Stimulated activated CD8-positive, alpha-beta memory T cell treated with anti-CD3 and anti-CD28 coated beads, Interleukin-2, amount 100 ng/mL, for 48 hours (primary cell): ENCODE results near the gene MTARC2.
"Not testable (repeated sequence)": the region's sequence is repeated elsewhere in the genome, so short reads cannot be mapped to it uniquely, and the experiment has no call there.

Source experiments
- DNase-seq, 2 donors: peaks; one replicate each; pipeline ENCODE4 v3.0.0-alpha.2; 2020; ENCODE audit warnings: low read depth in 2 of 2

MTARC2 gene

DNA sequence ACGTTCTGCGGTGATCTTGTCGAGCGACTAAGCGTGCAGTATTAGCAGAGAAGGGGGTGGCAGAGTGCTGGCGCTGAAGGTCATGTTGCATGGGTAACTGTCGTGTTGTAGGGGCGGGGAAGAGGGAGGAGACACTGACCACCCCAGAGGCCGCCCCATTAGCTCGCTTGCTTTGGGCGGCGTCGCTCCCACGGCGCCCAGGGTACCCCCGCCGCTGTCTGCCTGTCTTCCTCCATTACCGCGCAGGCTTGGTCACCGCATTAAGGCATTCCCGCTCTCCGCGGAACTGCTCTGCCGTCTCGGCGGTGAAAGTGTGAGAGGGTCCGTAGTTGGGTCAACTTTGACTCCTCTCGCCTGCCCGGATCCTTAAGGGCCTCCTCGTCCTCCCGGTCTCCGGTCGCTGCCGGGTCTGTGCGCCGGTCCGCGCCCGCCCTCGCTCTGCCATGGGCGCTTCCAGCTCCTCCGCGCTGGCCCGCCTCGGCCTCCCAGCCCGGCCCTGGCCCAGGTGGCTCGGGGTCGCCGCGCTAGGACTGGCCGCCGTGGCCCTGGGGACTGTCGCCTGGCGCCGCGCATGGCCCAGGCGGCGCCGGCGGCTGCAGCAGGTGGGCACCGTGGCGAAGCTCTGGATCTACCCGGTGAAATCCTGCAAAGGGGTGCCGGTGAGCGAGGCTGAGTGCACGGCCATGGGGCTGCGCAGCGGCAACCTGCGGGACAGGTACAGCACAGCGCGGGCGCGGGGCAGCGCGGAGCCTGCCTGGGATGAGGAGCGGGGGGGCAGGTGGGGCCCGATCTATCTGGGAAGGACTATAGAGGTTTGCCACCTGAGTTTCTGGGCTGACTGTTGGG, at the start of gene MTARC2:
TSS of gene MTARC2 (plus strand) at position 234 of the 846 bp plus-strand sequence. CDS start at position 444, 210 bp downstream.
- no peak for DNase-seq

DNA sequence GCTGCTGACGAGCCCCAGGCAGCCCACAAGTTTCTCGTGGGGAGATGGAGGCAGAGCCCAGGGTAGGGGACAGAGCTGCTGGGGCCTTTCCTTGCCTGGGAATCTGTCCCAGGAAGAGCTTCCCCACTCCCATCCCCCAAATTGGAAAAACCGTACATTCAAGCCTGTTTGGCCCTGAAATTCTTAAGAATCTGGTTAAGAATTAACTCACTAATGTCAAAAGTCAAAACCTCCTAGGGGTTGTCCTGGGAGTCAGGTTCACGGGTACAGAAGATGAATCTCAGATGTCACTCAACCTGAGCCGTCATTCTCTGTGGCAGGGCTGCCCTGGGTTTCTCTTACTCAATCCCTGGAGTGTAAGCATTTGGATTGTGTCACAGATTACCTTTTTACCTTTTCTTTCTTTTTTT, 49.5 kb upstream of the MTARC2 start:
- DNase-seq = no peak

DNA sequence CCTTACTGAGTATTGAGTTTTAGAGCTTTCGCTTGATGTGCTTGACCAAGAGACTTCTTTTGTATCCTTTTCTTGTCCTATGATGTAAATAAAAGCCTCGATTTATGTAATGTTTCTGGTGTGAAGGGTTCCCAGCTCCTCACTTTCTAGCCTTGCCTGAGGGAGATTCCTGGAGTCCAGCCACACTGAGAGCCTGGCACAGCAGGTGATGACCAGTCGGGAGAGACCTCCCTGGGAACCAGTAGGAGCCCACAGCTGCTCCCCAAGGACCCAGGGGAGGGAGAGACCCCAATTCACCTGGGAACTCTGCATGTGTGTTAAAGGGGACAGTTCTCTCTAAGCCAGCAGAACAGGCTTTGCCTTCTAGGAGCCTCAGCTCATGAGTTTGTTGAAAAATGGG, 49.1 kb upstream of the MTARC2 start:
- DNase-seq = no peak

DNA sequence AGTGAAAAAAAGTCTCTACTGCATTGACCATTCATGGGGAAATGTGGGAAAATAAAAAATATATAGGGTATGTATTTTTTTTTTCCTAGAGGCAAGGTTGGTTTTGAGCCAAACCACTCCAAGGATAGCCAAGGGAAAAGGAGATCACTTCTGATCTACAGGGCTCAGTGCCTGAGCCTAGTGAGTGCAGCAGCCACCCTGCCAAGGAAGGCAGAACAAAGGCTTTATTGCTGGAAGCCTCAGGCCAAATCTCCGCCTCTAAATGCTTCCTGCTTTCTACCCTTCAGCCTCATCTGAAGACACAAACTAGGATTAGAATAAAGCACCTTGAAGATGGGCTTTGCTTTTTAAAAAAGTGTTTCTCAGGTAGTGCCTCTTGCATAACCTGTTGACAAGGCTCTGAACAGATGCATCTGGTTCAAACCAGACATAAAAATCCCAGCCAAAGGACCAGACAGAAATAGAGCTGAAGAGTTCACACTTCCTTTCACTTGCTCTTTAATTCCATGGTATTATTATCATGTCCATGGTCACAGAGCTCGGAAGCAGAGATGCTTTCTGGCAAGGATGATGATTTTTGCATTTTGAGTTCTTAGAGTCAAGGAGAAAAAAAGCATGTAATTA, 47.5 kb upstream of the MTARC2 start:
- no peak for DNase-seq

DNA sequence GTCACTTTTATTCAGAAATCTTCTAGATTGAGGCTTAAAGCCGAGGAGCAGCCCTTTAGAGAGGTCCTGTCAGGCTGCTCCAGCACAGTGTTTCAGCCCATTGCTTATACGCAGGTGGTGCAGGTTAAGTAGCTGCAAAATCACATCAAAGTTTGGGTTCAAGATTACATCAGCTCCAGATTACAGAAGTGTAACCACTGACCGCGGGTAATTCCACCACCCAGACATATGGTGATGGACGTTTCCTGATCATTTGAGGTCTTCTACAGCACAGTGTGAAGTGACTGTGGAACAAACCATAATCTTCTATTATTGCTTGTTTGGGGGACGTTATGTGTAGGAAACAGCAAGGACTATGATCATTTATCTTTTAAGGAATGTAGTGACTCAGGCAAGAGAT, 46.1 kb upstream of the MTARC2 start:
- DNase-seq = no peak

DNA sequence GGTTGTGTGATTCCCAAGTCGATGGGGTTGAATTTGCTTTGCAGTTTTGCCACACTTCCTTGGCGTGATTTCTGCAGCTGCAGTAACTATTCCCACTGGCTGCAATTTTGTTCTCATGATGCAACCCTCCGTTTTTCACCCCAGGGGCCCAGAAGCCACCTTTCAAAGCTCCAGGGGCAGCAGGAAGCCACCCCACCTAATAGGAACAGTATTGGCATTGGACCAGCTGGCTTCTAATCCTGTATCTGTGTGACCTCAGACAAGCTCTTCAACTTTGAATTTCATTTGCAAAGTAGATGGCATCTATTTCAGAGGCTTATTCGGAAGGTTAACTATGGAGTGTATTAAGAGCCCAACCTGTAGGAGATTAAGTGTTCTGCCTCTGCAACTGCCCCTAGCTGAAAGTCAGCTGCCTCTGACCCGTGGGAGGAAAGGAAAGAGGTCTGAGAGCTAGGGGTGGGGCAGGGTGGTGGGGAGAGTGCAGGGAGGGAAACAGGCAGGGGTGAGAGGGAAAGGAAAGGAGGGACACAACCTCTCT, 45.3 kb upstream of the MTARC2 start:
- DNase-seq = no peak

DNA sequence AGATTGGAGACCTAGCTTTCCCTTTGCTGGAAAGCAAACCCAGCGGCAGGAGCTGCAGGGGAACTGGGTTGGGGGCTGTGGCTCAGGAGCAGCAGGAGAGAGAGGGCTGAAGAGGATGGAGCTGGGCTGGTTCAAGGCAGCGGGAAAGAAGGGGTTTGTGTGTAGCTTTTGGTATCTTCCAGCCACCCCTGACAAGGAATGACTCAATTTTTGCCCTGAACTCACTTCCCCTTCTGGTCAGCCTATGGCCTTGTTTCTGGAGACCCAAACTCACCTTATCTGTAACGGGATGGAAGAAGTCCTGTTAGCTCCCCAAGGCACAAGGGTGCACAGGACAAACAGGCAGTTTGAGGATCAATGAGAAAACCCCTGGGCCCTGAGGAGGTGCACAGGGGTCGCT, 44.8 kb upstream of the MTARC2 start:
- DNase-seq = no peak

DNA sequence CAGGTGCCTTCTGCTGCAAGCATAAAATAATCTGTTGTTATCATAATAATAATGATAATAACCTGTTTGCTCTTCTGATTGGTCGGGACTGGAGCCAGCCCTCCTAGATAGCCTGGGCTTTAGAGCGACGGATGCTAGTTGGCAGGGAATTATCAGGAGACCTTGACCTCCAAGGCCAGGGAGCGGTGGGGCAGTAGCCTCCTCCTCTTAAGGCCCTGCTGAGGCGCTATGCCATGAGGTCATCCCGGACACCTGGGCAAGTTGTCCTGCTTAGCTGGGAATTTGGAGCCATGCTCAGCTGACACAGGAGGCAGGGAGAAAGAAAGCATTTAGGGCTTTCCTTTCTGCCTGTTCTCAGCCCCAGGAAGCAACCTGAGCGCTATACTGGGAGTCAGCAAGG, 42.3 kb upstream of the MTARC2 start:
- DNase-seq = no peak

DNA sequence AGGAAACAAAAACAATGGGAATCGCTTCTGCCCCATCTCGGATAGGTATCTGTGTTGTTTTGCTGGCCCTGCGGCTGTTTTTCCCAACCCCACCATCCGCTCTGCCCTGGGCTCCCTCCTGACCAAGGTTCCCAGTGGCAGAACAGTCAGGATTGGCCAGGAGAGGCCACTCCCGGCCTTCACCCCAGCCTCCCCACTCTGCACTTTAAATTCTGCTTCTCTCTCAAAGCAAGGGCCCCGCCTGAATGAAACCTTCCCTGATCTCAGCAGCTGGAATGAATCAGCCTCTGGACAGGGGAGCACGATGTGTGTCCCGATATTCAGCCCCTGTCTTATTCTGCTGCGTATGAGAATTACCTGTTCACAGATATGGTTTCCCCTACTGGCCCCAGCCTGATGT, 41.6 kb upstream of the MTARC2 start:
- no peak for DNase-seq

DNA sequence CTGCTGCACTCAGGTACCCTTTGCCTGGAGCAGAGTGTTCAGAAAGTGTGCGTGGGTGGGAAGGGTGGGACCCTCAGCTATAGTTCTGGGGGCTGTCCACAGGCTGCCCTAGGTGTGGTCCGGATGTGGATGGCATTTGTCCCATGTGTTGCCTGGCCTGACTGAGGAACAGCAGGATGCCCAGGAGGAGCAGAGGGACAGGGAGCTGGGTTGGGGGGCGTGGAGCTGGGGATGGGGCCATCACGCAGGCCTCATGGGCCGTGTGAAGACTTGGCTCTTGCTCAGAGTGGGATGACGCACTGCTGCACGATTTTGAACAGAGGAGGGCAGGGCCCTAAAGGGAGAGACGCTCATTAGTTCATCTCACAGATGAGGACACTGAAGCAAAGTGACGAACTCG, 41.0 kb upstream of the MTARC2 start:
- DNase-seq = no peak

DNA sequence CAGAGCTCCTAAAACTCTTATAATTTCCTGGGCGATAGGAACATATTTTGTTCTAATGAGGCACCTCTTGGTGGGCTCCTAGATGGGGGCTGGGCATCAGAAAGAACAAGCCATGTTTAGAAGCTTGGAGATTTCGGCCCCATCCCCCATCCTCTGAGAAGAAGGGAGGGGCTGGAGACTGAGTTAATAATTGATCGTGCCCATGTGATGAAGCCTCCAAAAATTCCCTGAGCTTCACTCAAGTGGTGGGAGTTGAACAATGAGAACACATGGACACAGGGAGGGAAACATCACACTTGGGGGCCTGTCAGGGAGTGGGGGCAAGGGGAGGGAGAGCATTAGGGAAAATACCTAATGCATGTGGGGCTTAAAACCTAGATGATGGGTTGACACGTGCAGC, 39.9 kb upstream of the MTARC2 start:
- DNase-seq = no peak

DNA sequence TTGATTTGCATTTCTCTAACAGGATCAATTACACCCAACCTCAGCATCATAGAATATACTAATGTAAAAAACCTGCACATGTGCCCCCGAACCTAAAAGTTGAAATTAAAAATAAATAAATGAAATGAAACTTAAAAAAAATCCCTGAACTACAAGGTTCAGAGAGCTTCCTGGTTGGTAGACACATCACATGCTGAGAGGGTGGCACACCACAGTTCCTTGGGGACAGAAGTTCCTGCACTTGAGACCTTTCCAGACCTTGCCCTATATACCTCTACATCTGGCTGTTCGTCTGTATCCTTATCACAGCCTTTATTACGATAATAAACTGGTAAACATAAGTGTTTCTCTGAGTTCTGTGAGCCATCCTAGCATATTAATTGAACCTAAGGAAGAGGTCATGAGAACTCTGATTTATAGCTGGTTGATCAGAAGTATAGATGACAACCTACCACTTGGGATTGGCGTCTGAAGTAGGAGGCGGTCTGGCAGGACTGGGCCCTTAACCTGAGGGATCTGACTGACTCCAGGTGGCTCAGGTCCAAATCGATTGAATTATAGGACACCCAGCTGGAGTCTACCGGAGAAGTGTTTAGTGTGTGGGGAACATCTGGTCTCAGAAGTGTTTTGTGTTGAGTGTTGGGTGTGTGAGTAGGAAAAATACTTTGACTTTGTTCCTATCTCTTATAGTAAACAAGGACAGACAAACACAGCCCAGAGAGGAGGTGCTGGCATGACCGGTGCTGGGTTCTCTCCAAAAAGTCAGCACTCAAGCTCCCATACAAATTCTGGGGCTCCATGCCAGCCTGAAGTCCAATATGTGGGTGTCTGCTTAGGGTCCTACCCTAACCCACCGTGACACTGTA, 39.0 kb upstream of the MTARC2 start:
- no peak for DNase-seq

DNA sequence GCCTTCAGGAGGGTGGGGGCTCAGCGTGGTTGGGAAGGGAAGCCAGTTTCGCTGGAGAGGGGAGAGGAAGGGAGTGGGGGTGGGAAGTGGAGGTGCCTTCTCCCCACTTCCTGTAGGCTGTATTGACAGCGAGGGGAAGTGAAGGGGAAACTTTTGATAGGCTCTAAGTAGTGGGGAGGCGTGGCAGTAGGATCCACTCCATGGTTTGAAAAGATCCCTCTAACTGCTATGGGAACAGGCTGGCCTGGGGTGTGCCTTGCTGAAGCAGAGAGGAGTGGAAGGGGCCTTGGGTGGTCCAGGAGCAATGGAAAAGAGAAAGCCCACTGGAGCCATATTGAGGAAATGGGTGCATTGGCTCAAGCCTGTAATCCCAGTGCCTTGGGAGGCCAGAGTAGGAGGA, 37.8 kb upstream of the MTARC2 start:
- no peak for DNase-seq

DNA sequence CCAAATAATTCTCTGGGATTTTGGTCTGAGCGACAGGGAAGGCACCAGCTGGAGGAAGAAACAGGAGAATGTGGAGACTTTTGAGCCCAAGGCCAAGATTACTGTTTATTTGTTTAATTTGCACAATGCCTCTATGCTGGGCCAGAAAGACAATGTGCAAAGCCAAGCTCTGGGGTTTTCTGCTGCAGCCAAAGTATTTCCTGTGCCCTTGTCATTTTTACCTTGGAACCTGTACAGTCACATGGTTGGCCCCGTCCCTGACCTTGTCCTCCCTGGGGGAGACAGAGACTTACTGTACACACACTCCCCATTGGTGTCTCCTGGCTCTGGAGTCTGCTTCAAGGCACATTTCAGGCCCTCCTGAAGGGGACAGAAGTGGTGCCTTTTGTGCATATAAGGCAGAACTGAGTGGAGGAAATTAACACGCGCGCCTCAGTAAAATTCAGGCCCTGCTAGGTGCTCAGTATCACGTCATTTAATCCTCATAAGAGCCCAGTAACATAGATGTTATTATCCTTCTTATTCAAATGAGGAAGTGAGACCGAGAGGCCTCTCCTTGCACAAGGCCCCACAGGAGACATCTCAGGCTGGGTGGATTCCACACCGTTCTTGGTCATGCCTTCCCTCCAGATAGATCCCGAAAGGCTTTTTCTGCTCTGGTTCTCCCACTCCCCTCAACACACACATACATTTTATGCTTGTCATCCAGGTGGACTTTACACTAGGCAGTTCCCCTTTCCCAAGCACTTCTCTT, 36.9 kb upstream of the MTARC2 start:
- no peak for DNase-seq

DNA sequence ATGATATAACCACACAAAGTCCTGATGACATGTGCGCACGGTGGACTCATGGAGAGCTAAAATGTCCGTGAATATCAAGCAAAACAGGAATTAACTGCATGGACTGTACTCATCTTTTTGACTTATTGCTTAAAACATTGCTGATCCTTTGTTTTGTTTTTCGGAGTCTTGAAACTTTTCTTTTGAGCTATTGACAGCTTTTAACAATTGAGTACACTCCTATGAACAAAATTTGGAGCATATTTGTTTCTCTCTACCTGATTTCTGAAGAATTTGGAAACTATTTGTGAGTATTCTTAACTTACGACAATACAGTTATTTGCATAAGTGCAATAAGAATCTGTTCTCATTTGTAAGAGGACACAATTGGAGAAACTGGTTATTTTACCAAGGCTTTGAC, 32.1 kb upstream of the MTARC2 start:
- not testable (repeated sequence) for DNase-seq

DNA sequence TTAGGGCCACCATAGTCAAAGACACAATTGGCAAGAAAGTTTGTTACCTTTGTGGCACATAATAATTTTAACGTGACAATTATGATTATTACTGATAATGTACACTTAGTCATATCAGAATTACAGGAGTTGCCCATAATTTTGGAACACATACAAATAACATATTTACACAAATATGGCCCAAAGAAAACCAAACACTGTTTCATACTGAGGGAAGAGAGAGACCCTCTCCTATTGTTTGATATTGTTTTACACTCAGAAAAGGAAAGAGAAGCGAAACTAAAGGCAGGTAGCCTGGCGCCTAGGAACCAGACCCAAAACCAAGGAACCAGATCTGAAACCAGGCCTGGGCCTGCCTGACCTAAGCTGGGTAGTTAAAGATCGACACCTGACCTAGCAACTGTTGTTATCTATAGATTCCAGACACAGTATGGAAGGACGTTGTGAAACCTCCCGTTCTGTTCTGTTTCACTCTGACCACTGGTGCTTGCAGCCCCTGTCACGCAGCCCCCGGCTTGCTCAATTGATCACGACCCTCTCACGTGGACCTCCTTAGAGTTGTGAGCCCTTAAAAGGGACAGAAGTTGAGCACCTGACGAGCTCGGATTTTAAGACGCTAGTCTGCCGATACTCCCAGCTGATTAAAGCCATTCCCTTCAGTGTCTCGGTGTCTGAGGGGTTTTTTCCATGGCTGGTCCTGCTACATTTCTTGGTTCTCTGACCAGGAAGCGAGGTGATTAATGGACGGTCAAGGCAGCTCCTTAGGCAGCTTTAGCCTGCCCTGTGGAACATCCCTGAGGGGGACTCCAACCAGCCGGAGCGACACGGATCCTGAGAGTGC, 30.1 kb upstream of the MTARC2 start:
- no peak for DNase-seq

DNA sequence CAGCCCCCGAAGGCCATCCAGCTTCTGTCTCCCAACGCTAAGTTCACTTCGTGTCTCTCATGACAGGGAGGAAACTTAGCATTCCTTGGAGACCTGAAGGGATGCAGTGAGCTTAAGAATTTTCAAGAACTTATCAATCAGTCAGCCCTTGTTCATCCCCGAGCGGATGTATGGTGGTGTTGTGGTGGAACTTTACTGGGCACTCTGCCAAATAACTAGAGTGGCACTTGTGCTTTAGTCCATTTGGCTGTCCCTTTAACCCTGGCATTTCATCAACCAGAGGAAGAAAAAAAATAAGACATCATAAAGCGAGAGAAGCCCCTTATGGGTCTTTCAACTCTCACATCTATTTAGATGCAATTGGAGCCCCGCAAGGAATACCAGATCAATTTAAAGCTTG, 26.9 kb upstream of the MTARC2 start:
- not testable (repeated sequence) for DNase-seq

DNA sequence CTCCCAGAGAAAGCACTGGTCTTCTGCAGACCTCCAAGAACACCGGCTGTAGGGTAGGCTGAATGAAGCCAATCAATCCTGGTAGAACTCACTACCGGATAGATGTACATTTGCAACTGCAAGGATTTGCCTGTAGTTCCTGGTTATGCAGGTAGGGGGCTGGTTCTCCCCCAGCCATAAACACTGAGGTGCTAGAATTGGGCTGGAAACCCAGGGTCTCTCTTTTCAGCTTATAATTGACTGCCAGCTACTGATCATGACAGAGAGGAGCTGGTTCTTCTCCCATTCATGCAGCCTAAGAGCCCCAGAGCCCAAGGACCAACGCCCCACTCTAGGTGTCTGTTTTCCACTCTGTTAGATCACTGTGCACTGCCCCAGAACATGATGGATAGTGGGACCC, 21.5 kb upstream of the MTARC2 start:
- no peak for DNase-seq

DNA sequence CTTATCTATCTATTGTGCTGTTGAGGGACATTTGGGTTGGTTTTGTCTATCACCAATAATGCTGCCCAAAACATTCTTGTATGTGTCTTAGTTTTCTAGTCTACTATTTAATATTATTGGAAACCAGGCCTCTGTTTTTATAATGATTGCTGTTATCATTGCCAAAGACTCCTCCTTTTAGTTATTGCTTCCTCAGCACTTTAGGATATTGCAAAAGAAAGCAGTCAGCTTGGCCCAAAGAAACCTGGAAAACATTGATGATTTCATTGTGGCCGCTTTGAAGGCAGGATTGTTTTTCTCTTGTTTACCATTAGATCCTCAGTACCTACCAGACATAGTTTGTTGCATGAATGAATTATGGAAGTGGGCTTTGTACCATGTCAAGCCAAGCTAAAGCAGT, 20.6 kb upstream of the MTARC2 start:
- DNase-seq = no peak

DNA sequence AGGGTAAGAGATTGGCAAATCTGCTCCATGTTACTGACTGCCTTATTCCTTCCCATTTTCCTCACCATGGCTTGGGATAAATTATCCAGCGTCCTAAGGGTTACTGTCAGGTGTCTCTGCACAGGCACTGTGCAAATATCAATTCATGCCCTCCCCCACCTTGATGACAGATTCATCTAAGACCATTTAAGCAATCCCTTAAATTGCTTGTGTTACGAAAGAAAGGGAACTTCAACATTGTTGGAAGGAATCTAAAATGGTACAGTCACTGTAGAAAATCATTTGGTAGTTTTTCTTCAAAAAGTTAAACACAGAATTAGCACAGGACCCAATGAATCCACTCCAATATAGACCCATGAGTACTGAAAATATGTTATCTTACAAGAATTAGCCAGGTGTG, 17.6 kb upstream of the MTARC2 start:
- no peak for DNase-seq

DNA sequence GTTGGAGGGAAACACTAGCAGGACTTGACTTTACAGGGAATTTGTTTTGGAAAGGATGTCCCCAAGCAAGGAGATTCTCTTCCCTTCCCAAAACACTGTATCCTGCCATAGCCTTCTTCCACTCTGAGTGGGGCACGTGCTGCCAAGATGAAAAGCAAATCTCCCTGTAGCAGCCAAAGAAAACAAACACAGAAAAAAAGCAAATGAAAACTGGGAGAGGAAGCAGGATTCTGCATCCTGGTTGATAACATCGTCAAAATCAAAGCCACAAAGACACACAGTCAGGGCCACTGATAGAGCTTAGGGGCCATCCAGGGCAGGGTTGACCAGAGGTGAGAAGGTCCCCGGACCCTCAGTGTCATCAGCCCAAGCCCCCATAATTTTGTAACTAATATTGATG, 16.0 kb upstream of the MTARC2 start:
- no peak for DNase-seq
